ENCODE data around the gene ZNF202.

DNA sequence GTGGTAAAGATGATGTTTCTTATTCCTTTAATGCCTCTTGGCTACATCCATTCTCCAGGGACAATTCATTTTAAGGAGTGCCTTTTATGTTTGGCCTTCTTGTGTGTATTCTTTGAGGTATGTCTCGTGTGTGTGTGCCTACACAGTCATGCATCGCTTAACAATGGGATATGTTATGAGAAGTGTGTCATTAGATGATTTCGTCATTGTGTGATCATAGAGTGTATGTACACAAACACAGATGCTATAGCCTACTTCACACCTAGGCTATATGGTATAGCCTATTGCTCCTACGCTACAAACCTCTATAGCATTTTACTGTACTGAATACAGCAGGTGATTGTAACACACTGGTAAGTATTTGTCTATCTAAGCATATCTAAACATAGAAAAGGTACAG is 23.0 kb downstream of the ZNF202 start:
- TF ChIP-seq, protein P1, sequence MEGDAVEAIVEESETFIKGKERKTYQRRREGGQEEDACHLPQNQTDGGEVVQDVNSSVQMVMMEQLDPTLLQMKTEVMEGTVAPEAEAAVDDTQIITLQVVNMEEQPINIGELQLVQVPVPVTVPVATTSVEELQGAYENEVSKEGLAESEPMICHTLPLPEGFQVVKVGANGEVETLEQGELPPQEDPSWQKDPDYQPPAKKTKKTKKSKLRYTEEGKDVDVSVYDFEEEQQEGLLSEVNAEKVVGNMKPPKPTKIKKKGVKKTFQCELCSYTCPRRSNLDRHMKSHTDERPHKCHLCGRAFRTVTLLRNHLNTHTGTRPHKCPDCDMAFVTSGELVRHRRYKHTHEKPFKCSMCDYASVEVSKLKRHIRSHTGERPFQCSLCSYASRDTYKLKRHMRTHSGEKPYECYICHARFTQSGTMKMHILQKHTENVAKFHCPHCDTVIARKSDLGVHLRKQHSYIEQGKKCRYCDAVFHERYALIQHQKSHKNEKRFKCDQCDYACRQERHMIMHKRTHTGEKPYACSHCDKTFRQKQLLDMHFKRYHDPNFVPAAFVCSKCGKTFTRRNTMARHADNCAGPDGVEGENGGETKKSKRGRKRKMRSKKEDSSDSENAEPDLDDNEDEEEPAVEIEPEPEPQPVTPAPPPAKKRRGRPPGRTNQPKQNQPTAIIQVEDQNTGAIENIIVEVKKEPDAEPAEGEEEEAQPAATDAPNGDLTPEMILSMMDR (IDR thresholded peaks at IDR 0.05): no peak
- no peak for TF ChIP-seq EZH2 (IDR thresholded peaks at IDR 0.05; ENCODE audit: borderline replicate concordance, insufficient read depth, low read depth, low read length, poor library complexity, severe bottlenecking)

Measured in B cell (primary cell).